Keratinocyte (primary cell): ENCODE data around the gene SFT2D3. TPM values are rescaled to one million over a fixed set of nuclear protein-coding genes. Genes with fewer than 3 reads are reported as not detected.

Experiments
- DNase-seq: peaks from one replicate; pipeline ENCODE4 v3.0.0-alpha.2; 2011; ENCODE audit warnings: low read depth, missing footprints, low spot score
- FAIRE-seq: peaks from 2 replicates; lab custom pipeline; 2011; peaks lifted over from hg19 to GRCh38; lab: Jason Lieb, UNC
- H2AFZ ChIP-seq: 2 replicates; pipeline ENCODE4 v1.6.0; 2012; ENCODE audit warnings: low read length, control low read depth, inconsistent platforms; ENCODE audit not compliant: control insufficient read depth
- H3K27ac ChIP-seq: 2 replicates; pipeline ENCODE4 v1.5.1; 2011; ENCODE audit warnings: low read length; ENCODE audit not compliant: control insufficient read depth, insufficient read depth
- H3K27me3 ChIP-seq: 3 replicates; pipeline ENCODE4 v1.6.0; 2011; ENCODE audit warnings: low read length; ENCODE audit not compliant: control insufficient read depth, insufficient read depth; ENCODE audit errors: extremely low read depth
- H3K36me3 ChIP-seq, 2 experiments: 2 replicates in 1 of 2; 3 replicates in 1 of 2; pipeline ENCODE4 v1.5.1; 2011; ENCODE audit warnings: low read length in 2 of 2, mild to moderate bottlenecking in 1 of 2; ENCODE audit not compliant: control insufficient read depth in 2 of 2, insufficient read depth in 2 of 2; ENCODE audit errors: extremely low read depth in 1 of 2
- H3K4me1 ChIP-seq: 3 replicates; pipeline ENCODE4 v1.5.1; 2011; ENCODE audit warnings: low read length; ENCODE audit not compliant: control insufficient read depth, insufficient read depth; ENCODE audit errors: extremely low read depth
- H3K4me2 ChIP-seq: 3 replicates; pipeline ENCODE4 v1.6.0; 2011; ENCODE audit warnings: low read depth, low read length; ENCODE audit not compliant: control insufficient read depth, insufficient read depth; ENCODE audit errors: extremely low read depth
- H3K4me3 ChIP-seq, 3 experiments: fragments of 200-600 bp in 1 of 3; sonication (generic) in 1 of 3; 2 replicates in 2 of 3; 3 replicates in 1 of 3; pipeline ENCODE4 v1.5.1; 2011 to 2016; ENCODE audit warnings: low read length in 3 of 3, mild to moderate bottlenecking in 3 of 3, control low read depth in 2 of 3, inconsistent platforms in 1 of 3, low read depth in 1 of 3, mixed read lengths in 1 of 3, mixed run types in 1 of 3, moderate library complexity in 1 of 3; ENCODE audit not compliant: control insufficient read depth in 2 of 3, insufficient read depth in 2 of 3; ENCODE audit errors: extremely low read depth in 1 of 3
- H3K79me2 ChIP-seq: 2 replicates; pipeline ENCODE4 v1.6.0; 2012; ENCODE audit warnings: low read length; ENCODE audit not compliant: control insufficient read depth, insufficient read depth
- H3K9ac ChIP-seq: 3 replicates; pipeline ENCODE4 v1.6.0; 2011; ENCODE audit warnings: low read length; ENCODE audit not compliant: control insufficient read depth, insufficient read depth; ENCODE audit errors: extremely low read depth
- H3K9me1 ChIP-seq: 3 replicates; pipeline ENCODE4 v1.6.0; 2011; ENCODE audit warnings: low read length; ENCODE audit not compliant: control insufficient read depth, insufficient read depth; ENCODE audit errors: extremely low read depth
- H3K9me3 ChIP-seq: 2 replicates; pipeline ENCODE4 v1.5.1; 2012; ENCODE audit warnings: low read depth, low read length; ENCODE audit not compliant: control insufficient read depth
- H4K20me1 ChIP-seq: 3 replicates; pipeline ENCODE4 v1.6.0; 2011; ENCODE audit warnings: low read length; ENCODE audit not compliant: control insufficient read depth, insufficient read depth; ENCODE audit errors: extremely low read depth
- CTCF ChIP-seq, 3 experiments: IDR thresholded peaks in 1 of 3; conservative IDR thresholded peaks in 1 of 3; optimal IDR thresholded peaks in 1 of 3; 2 replicates in 2 of 3; 3 replicates in 1 of 3; pipeline versions ENCODE3 to v1.5.1; 2011; ENCODE audit warnings: low read length in 3 of 3, mild to moderate bottlenecking in 3 of 3, moderate library complexity in 2 of 3, control low read depth in 1 of 3, inconsistent platforms in 1 of 3; ENCODE audit not compliant: insufficient read depth in 2 of 3; ENCODE audit errors: extremely low read depth in 1 of 3
- EZH2 ChIP-seq: IDR thresholded peaks from one replicate; pipeline ENCODE4 v1.6.1; 2012; ENCODE audit warnings: inconsistent platforms, mild to moderate bottlenecking, low read length, moderate library complexity
- dilution Hi-C: fragments of 300-500 bp; cut with MboI; formaldehyde crosslinking; loops from one replicate; pipeline ENCODE4 v1.7.0; 2020; ENCODE audit warnings: low sequenced_read_pairs; ENCODE audit not compliant: extremely low pct_ligation_motif_present
- polyA plus RNA-seq, 5 experiments: library from polyadenylated mRNA; depleted of rRNA in 3 of 5; stranded (reverse) in 3 of 5; stranded (forward) in 1 of 5; unstranded in 1 of 5; fragments of >200 nt; gene quantifications; 1 replicate in 1 of 5; 2 replicates in 3 of 5; 3 replicates in 1 of 5; pipeline versions ENCODE4 v1.2.1 to v1.2.3, GENCODE V29; 2011 to 2012; ENCODE audit warnings: missing spikeins in 2 of 5, low read depth in 1 of 5, low replicate concordance in 1 of 5

Gene SFT2D3
- polyA plus RNA-seq, 1 donor (not counting 4 experiments of a cell fraction or from before 2014, with no cell fraction given): 2.4 TPM

DNA sequence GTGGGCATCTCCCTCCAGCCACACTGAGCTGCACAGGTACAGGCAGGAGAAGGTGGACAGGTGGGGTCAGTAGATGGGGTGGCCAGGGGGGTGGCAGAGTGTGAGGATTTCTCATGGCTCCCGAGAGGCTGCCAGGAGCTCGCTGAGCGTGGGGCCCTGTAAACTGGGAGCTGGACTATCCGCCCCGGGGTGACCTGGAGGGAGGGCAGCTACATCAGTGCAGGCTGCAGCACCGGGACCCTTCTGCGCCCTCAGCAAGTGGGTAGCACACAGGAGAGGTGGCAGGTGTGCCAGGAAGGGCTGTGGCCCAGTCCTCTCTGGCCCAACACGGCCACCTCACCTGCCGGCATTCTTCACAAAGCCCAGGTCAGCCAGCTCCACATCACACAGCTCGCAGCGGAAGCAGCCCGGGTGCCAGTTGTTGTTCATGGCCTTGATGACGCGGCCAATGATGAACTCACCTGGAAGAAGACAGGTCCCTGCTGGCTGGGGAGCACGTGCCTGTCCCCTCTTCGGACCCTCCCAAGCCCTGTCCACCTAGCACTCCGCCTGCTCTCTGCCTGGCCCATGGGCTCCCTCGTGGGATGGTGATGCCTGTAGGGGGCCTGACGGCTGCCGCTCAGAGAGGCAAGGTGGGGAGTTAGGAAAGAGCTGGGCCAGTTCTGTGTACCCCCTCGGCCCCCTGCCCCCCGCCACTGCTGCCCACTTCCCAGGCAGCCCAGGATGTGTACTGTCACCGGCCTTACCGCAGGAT, 47.0 kb upstream of the SFT2D3 start:
- H3K9ac ChIP-seq: no peak overlapping the region
- H3K27me3 ChIP-seq: no peaks in the 10 kb centered on the region
- FAIRE-seq (no peak), DNase-seq (no peak)
- H3K4me1 ChIP-seq: no peaks in the 10 kb centered on the region
- no peak overlapping the region for H2AFZ ChIP-seq
- dilution Hi-C loops: no loop called here
- TF ChIP-seq EZH2 (no peak), CTCF (optimal IDR thresholded peaks at IDR 0.05 in 1 of 3, IDR thresholded peaks at IDR 0.05 in 1 of 3, conservative IDR thresholded peaks at IDR 0.05 in 1 of 3; ENCODE audit: extremely low read depth in 1 of 3, insufficient read depth in 2 of 3, low read length in 3 of 3) (no peak)
- no peaks in the 10 kb centered on the region for H3K36me3 ChIP-seq
- H3K79me2 ChIP-seq: no peaks in the 10 kb centered on the region
- H4K20me1 ChIP-seq: no peaks in the 10 kb centered on the region
- no peaks in the 10 kb centered on the region for H3K9me1 ChIP-seq
- no peak overlapping the region for H3K27ac ChIP-seq
- H3K9me3 ChIP-seq: no peaks in the 10 kb centered on the region
- no peak overlapping the region for H3K4me2 ChIP-seq
- no peak overlapping the region for H3K4me3 ChIP-seq

DNA sequence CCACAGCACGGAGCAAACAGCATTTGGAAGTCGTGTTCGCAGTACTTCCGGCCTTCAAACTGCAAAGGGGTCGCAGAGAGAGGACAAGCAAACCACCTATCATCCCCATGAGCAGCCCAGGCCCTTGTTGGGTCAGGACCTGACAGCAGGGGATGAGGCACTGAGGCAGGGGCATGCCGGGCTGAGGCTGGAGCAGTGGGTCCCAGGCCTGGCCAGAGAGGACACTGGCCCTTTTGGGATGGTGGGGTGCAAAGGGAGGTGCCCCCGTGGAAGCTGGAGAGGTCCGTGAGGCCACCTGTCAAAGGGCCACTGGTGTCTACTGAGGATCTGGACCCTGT, 46.5 kb upstream of the SFT2D3 start:
- dilution Hi-C loops: no loop called here
- FAIRE-seq: no peak
- TF ChIP-seq CTCF (optimal IDR thresholded peaks at IDR 0.05 in 1 of 3, IDR thresholded peaks at IDR 0.05 in 1 of 3, conservative IDR thresholded peaks at IDR 0.05 in 1 of 3; ENCODE audit: extremely low read depth in 1 of 3, insufficient read depth in 2 of 3, low read length in 3 of 3) (no peak), EZH2 (no peak)
- Histone ChIP-seq H4K20me1 (no peaks in the 10 kb centered on the region), H2AFZ (no peak overlapping the region), H3K27me3 (no peaks in the 10 kb centered on the region), H3K9me3 (no peaks in the 10 kb centered on the region), H3K4me1 (peaks cover 2% of the 10 kb centered on the region), H3K4me3 (no peak overlapping the region), H3K79me2 (no peaks in the 10 kb centered on the region), H3K27ac (no peak overlapping the region), H3K9ac (no peak overlapping the region), H3K36me3 (no peaks in the 10 kb centered on the region), H3K9me1 (no peaks in the 10 kb centered on the region), H3K4me2 (no peak overlapping the region)
- no peak for DNase-seq
